ENCODE results near the gene NF1.

GRCh38 chr17:31296142-31296541, 201.4 kb downstream of the NF1 start:
- TF ChIP-seq CTCF (IDR thresholded peaks at IDR 0.05) (no peak), POLR2A (IDR thresholded peaks at IDR 0.05; ENCODE audit: low read depth) (no peak), POLR2AphosphoS5 (IDR thresholded peaks at IDR 0.05) (no peak), EP300 (IDR thresholded peaks at IDR 0.05) (no peak)
